NCI-H2196 treated with DMSO at 0.1 percent for 48 hours (cell line): ENCODE measurements around the gene NEUROD1.
"Not testable (repeated sequence)": the region's sequence is repeated elsewhere in the genome, so short reads cannot be mapped to it uniquely, and the experiment has no call there.

Experiments used
- DNase-seq: peaks from one replicate; lab custom pipeline; 2025; ENCODE audit not compliant: unreplicated experiment; lab: John Stamatoyannopoulos, UW

NEUROD1 gene

GRCh38 chr2:181680055-181680936 is at the start of gene NEUROD1:
Gene NEUROD1, minus strand, starts transcription at chr2:181680517. Its CDS starts 1,657 bp downstream, at chr2:181678860.
- no peak for DNase-seq

DNA sequence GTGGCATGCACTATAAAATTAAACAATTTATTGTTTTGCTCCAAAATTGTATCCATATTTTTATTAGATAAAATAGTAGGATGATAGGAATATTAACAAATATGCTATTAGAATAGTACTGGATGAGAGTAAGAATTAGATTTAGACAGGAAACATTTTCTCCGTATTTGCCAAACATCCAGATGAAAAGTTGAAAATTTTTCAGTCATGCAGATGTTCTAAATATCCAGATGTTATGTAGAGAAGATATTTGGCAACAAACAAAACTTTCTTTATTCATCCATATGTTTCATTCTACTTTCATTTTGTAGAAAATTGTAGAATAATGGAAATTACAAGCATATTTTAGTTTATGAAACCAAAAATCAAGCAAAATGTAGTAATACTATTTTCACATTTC is 45.2 kb upstream of the NEUROD1 start:
- no peak for DNase-seq

- no peak for DNase-seq
Measured at GRCh38 chr2:181724662-181725061, 44.3 kb upstream of the NEUROD1 start.

DNA sequence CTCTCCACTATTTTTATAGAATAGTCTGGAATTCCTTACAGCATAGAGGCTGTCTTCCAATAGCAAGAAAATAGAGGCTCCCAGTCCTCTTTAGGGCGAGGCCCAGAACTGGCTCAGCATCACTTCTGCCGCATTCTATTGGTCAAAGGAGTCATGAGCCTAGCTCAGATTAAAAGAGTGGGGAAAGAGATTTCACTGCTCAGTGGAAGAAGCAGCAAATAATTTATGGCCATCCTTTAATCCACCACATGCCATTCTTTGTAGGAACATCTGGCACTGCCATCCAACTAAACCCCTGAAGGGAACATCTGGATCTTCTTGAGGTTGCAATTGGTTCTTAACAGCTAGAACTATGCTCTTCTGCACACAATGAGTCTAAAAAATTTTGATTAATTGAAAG is 43.4 kb upstream of the NEUROD1 start:
- DNase-seq: no peak

DNA sequence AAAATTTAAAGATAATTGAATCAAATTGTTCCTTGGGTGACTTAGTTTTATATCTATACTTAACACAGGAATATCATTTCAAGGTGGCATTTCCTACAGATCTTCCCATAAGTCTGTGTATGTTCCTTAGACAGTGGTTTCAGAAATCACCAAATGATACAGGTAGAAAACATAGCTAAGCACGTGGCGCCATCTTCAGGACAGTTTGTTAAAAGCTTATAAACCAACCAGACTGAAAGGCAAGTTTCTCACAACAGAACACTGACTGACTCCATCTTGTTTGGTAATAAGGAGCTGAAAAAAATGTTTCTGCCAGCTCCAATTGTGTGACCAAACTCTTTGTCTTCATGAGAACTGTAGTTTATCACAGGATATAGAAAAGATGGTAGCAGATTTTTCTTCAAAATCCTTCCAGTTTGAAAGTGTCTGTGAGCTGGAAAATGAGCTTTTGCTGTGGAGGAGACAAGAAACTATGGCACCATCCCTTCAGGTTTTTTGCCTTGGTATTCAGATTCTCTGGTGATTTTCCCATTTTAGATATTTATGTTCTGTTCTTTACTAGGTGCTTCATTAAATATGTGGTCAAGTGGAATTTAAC is 34.8 kb upstream of the NEUROD1 start:
- peak; percentile 38 for DNase-seq

- not testable (repeated sequence) for DNase-seq
Measured at GRCh38 chr2:181711051-181711450, 30.7 kb upstream of the NEUROD1 start.

DNA sequence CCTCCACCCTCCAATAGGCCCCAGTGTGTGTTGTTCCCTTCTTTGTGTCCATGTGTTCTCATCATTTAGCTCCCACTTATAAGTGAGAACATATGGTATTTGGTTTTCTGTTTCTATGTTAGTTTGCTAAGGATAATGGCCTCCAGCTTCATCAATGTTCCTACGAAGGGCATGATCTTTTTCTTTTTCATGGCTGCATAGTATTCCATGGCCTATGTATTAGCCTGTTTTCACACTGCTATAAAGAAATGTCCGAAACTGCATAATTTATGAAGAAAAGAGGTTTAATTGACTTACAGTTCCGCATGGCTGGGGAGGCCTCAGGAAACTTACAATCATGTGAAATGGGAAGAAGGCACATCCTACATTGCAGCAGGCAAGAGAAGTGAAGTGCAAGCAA is 22.2 kb upstream of the NEUROD1 start:
- DNase-seq: not testable (repeated sequence)

- no peak for DNase-seq
Measured at GRCh38 chr2:181698223-181698622, 17.9 kb upstream of the NEUROD1 start.

DNA sequence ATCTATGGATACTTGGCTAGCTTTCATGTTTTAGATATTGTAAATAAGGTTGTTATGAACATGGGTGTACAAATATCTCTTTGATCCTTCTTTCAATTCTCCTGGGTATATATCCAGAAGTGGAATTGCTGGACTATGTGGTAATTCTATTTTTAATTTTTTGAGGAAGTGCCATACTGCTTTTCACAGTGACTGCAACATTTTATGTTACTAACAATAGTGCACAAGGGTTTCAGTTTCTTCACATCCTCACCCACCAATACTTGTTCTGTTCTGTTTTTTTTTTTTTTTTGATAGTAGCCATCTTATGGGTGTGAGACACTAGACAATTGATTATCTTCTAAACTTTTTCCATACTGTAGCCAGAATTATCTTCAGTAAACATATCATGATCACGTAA is 17.3 kb upstream of the NEUROD1 start:
- no peak for DNase-seq

- no peak for DNase-seq
Measured at GRCh38 chr2:181697126-181697525, 16.8 kb upstream of the NEUROD1 start.

- no peak for DNase-seq
Measured at GRCh38 chr2:181694271-181694670, 14.0 kb upstream of the NEUROD1 start.

- no peak for DNase-seq
Measured at GRCh38 chr2:181690860-181691259, 10.5 kb upstream of the NEUROD1 start.

GRCh38 chr2:181686576-181687185 is 6.4 kb upstream of the NEUROD1 start:
- DNase-seq: no peak

- DNase-seq: no peak
Measured at GRCh38 chr2:181685150-181685688, 4.9 kb upstream of the NEUROD1 start.

GRCh38 chr2:181684454-181685149 is 4.3 kb upstream of the NEUROD1 start:
- no peak for DNase-seq

DNA sequence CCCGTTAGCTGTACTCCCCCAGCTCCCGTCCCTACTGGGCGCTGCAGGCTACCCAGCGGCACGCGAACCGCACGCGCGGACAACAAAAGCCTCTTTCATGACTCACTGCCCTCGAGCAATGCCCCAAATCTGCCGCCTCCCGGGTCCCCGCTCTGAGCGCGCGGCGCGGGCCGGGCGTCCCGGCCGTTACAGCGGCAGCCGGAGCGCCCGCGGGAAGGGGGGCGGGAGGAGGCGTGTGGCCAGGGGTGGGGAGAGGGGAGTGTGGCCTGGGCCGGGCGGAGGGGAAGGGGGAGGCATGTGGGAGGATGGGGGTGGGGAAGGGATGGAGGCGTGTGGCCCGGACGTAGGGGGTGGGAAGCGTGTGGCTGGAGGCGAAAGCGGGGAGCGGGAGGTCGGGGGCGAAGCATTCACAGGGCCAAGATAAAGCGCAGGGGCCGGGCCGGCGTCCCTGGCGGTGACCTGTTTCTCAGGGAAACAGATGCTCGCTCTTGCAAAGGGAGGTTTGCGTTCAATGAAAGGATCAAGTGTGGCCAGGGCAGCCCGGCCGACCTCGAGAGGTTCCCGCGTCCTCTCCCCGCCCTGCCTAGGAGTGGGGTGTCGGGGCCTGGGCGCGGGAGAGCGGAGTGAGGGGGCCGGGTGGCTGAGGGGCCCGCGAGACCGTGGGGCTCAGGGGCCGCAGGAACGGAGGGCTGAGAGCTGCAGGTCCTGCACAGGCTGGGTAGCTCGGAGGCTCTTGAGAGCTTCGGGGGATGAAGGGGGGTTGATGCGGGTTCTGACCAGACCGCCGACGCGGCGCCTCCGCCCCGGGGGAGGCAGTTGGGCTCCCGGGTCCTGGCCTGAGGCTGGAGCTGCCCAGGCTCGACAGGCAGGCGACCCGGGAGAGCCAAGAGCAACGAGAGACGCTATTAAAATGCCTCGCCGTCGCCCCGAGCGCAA is 3.5 kb upstream of the NEUROD1 start:
- no peak for DNase-seq

DNA sequence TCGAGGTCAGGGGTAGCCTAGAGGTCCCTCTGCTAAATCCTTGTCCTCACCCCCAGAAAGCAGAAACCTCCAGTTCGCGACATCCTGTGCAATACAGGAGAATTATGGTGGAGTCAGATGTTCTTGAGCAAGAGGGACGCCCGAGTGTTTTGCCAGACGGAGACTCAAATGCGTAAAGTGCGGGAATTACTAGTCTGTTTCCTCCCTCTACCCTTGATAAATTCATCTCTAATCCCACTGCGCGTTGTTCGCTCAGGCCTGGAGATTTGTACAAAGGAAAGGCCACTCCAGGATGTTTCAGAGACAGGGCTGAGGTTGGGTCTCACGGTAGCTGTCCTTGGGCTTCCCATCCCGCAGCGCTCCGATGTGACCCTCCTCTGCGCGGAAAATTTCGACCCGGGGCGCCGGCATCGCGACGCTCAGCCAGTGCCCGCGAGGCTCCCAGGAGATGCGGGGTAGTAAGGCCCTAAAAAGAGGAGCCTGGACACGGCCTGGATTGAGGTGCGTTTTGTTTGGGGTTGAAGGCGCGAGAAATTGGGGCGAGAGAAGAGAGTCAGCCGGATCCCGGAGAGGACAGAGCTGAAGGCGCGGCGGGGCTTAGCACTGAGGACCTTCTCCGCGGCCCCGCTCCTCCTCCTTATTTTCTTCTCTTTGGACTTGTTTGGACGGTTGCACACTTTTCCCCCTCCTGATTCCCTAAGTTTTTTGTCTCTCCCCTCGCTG is 2.6 kb upstream of the NEUROD1 start:
- DNase-seq: no peak

- no peak for DNase-seq
Measured at GRCh38 chr2:181682026-181682789, 1.9 kb upstream of the NEUROD1 start.
